Measurements from ENCODE around the gene ITGA6.

- TF ChIP-seq CTCF (IDR thresholded peaks at IDR 0.05; ENCODE audit: low read depth, low read length, poor library complexity, severe bottlenecking), result no peak
- TF ChIP-seq EZH2phosphoT487 (IDR thresholded peaks at IDR 0.05; ENCODE audit: borderline replicate concordance, low read length), result no peak
These were observed 2.0 kb downstream of the ITGA6 start for GRCh38 chr2:172429301-172429968.

All from DOHH2 (cell line).